GM04504 (cell line): ENCODE measurements around the gene UBXN7.
"Not testable (repeated sequence)": the region's sequence is repeated elsewhere in the genome, so short reads cannot be mapped to it uniquely, and the experiment has no call there.

Source experiments
- DNase-seq: peaks from one replicate; pipeline ENCODE4 v3.0.0-alpha.2; 2012; ENCODE audit warnings: low read depth

The UBXN7 gene

GRCh38 chr3:196355668-196356067 is 76.6 kb downstream of the UBXN7 start:
- no peak for DNase-seq

- DNase-seq, result no peak
Observed at GRCh38 chr3:196354132-196354531, 78.1 kb downstream of the UBXN7 start.

- DNase-seq, result no peak
Observed at GRCh38 chr3:196351541-196351940, 80.7 kb downstream of the UBXN7 start.

DNA sequence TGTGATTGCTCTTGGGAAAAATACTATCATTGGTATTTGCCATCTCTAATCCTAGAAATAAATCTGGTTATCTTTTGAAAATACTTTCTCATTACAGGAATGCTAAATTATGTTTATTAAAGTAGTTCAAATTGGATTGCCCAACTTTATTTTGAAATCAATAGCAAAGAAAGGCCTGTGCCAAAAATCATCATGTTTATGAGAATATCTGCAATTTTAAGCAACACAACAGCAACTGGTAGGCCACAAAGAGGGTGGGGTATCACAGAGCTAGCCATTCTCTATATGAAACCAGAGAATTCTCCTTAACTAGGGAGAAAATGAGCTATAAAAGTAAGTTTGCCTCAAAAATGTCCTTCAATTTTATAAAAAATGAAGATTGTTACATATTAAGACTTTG is 82.2 kb downstream of the UBXN7 start:
- DNase-seq, result no peak

GRCh38 chr3:196348698-196349097 is 83.5 kb downstream of the UBXN7 start:
- DNase-seq, result no peak

DNA sequence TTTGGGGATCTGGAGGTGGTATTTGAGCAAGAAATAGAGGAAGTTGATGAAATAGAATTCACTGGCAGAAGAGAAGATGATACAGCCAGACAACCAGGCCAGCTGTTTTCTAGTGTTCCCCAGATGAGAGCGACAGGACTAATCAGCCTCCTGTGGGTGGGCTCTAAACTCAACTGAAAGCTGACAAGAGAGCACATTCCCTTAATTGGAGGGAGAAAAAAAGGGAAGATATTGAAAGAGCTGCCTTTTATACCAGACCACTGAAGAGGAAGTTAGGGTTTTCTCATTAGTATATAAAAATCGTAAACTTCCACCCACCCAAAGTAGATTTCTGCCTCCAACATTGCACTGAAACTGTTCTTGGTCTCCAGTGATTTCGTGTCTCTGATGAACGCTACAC is 87.6 kb downstream of the UBXN7 start:
- DNase-seq, result no peak

DNA sequence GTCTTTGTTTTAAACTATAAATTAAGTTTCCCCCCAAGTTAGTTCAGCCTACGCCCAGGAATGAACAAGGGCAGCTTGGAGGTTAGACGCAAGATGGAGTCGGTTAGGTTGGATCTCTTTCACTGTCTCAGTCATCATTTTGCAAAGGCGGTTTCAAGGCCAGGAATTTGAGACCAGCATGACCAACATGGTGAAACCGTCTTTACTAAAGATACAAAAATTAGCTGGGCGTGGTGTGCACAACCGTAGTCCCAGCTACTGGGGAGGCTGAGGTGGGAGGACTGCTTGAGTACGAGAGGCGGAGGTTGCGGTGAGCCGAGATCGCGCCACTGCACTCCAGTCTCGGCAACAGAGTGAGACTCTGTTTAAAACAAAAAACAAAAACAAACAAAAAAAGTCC is 88.3 kb downstream of the UBXN7 start:
- not testable (repeated sequence) for DNase-seq

DNA sequence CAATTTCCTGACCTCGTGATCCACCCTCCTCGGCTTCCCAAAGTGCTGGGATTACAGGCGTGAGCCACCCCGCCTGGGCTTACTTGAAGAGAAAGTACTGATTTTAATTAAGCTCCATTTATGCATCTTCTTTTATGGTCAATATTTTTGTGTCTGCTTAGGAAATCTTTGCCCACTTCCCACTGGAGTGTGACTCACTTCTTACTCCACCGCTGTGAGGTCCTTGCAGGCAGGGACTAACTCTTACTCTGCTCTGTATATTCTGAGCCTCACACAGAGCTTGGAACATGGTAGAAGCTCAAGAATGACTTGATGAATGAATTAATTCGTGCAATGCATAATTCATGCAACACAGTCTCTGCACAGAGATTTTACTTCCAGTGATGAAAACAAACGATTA is 91.1 kb downstream of the UBXN7 start:
- DNase-seq, result peak; percentile 25

GRCh38 chr3:196340466-196340865 is 91.8 kb downstream of the UBXN7 start:
- DNase-seq, result no peak

DNA sequence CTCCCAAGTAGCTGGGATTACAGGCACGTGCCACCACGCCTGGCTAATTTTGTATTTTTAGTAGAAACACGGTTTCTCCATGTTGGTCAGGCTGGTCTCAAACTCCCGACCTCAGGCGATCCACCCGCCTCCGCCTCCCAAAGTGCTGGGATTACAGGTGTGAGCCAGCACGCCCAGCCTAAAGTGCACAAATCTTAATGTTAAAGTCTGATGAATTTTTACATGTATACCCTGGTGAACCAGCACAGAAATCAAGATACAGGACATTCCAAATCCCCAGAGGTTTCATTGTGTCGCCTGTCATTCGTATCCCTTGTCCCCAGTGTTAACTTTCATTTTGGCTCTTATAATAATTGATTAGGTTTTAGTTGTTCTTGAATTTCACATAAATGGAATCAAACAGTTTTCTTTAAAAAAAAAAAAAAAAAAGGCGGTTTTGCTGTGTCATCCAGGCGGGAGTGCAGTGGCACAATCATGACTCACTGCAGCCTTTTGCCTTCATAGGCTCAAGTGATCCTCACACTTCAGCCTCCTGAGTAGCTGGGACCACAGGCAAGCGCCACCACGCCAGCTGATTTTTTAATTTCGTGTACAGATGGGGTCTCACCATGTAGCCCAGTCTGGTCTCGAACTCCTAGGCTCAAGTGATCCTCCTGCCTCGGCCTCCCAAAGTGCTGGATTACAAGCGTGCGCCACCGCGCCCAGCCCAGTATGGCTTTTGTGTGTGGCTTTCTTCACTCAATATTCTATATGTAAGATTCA is 92.6 kb downstream of the UBXN7 start:
- peak; percentile 35 for DNase-seq

DNA sequence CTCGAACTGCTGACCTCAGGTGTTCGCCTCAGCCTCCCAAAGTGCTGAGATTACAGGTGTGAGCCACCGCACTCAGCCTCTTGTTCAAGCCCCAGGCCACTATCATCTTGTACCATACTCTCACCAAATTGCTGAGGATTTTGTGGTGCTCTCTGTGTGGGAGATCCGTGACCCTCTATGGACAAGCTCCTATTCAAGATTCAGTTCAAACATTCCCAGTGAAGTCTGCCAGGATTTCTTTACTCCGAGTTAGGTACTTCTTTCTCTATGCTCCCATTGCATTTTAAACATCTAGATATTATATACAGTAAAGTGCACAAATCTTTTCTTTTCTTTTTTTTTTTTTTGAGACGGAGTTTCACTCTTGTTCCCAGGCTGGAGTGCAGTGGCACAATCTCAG is 93.2 kb downstream of the UBXN7 start:
- DNase-seq, result no peak

DNA sequence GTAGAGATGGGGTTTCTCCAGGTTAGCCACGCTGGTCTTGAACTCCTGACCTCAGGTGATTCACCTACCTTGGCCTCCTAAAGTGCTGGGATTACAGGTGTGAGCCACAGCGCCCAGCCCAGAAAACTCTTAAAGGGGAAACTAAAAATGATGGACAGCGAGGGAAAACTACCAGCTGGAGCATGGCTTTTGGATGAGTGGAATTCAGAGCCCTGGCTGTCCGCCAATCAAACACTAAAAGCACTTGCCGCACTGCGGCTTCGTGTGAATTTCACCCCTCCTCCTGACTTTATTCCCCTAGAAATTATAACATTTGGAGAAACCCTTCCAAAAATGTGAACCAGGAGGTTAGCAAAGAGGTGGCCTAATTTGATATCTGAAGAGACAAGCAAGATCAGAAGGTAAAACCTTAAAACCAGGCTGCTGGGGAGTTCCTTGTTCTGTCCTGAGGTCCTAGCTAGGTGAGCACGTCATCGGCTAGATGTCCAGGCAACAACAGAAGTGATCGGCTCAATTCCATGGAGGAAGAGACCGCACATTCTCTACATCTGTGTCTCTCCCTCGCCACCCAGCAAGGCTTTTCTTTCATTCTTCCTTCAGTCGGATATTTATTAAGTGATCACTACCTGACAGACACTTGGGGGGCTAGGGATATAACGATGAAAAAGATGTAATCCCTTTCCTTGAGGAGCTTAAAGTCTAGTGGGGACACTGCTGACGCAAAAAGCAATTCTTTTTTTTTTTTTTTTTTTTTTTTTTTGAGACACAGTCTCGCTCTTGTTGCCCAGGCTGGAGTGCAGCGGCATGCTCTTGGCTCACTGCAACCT is 95.7 kb downstream of the UBXN7 start:
- no peak for DNase-seq

DNA sequence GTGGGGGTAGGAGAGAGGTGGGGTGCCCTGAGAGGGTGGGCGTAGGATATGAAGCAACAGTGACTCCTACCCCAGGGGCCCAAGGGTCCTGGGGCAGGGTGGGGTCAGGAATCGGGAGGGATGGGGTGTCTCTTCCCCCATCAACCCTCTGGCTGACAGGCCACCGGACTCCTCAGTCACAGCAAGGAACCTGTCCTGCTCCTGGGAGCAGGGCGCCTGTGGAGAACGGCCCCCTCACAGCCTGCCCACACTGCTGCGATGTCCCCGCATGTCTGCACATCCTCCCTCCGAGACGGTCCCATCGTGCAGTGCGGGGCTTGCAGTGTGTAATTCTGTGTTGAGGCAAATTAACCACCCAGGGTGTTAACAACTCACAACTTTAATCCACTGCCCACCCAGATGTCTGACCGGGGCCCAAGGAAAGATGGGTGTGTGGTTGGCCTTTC is 96.7 kb downstream of the UBXN7 start:
- DNase-seq, result no peak

GRCh38 chr3:196334982-196335381 is 97.2 kb downstream of the UBXN7 start:
- DNase-seq, result no peak

- no peak for DNase-seq
Observed at GRCh38 chr3:196332168-196332567, 100.1 kb downstream of the UBXN7 start.

DNA sequence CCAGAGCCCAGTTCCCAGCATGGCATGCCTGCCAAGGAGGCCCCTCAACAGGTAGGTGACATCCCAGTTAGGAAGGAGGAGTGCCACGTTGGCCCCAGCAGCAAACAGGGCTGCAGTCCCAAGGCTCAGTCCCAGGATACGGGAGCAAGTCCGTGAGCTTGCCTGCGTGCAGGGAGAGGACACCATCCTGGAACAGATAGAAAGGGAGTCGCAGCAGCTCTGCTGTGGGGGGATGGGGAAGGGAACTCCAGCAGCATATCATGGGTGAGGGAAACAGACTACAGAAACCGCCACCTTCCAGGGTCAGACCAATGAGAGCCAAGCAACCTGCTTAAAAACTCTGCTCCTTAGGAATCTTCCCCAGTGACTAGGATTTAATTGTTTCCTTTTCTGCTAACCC is 104.8 kb downstream of the UBXN7 start:
- DNase-seq, result no peak

GRCh38 chr3:196326936-196327335 is 105.3 kb downstream of the UBXN7 start:
- no peak for DNase-seq

DNA sequence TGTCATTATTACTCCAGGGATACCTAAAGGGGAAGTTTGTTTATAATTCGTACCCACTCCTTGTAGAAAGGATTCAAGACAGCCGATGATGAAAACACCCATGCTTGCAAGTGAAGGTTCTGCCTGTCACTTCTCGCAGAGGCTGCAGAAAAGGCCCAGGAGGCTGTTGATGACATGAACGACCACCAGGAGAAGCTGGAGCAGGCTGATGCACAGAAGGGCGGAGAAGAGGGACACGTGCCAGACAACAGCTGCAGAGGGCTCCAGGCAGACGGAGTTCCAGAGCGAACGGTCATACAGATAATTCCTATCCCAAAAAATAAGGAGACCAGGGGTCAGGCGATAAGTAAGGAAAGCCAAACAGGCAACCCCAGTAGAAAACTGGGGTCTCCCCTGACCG is 108.5 kb downstream of the UBXN7 start:
- DNase-seq, result no peak

DNA sequence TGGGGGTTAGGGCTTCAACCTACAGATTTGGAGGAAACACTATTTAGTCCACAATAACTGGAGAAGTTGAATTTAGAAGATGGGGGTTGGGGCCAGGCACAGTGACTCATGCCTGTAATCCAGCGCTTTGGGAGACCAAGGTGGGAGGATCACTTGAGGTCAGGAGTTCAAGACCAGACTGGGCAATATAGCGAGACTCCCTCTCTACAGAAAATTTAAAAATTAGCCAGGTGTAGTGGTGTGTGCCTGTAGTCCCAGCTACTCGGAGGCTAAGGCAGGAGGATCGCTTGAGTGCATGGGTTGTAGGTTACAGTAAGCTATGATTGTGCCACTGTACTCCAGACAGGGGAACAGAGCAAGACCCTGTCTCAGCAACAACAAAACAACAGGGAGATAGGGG is 109.2 kb downstream of the UBXN7 start:
- no peak for DNase-seq

DNA sequence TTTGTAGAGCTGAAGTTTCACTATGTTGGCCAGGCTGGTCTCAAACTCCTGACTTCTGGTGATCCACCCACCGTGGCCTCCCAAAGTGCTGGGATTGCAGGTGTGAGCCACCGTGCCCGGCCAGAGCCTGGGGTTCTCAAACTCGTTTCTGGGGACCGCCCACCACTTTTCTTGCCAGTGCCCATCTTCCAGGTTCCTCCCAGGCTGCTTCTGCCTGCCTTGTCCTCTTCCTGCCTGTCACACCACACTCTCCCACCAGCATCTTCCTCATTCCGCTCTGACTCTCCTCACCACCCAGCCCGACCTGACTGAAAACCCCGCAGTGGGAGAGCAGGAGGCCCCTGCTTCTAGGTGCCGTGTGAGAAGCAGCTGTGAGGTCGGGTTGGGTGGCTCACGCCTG is 111.1 kb downstream of the UBXN7 start:
- no peak for DNase-seq

DNA sequence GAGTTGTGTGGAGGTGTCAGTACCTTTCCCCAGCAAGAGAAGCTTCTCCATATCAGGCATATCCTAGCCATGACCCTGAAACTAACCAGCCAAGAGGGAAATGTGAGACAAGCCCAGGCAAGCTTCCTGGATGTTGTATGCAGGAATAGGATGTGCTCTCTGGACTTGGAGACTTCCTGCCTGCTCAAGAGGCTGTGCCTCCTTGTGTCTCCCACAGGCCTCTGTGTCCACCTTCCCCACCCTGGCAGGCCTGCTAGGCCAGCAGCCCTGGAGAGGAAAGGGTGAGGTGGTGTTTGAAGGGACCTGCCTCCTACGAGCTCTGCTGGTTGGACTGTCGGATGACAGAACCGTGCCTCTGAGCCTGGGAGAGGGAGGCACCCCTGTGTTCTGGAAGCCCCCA is 112.1 kb downstream of the UBXN7 start:
- no peak for DNase-seq

- peak; percentile 79 for DNase-seq
Observed at GRCh38 chr3:196317687-196318467, 114.3 kb downstream of the UBXN7 start, which contains the start of gene DYNLT2B. Gene DYNLT2B, minus strand, starts transcription at chr3:196318240. Its CDS starts 88 bp downstream, at chr3:196318152.
